ENCODE results near the gene CWC27.
"Not testable (repeated sequence)": the region's sequence is repeated elsewhere in the genome, so short reads cannot be mapped to it uniquely, and the experiment has no call there.

Gene CWC27

GRCh38 chr5:64930672-64931318 lies 162.1 kb downstream of the CWC27 start:
- DNase-seq, result no peak

GRCh38 chr5:64939422-64939771 lies 170.7 kb downstream of the CWC27 start:
- DNase-seq, result not testable (repeated sequence)

GRCh38 chr5:64939772-64940510 lies 171.2 kb downstream of the CWC27 start:
- DNase-seq, result no peak

GRCh38 chr5:64942460-64942859 lies 173.7 kb downstream of the CWC27 start:
- no peak for DNase-seq

GRCh38 chr5:64944868-64945267 lies 176.1 kb downstream of the CWC27 start:
- DNase-seq, result no peak

- DNase-seq, result no peak
Measured at GRCh38 chr5:64947031-64947430, 178.3 kb downstream of the CWC27 start.

GRCh38 chr5:64947801-64948200 lies 179.1 kb downstream of the CWC27 start:
- DNase-seq, result no peak

- DNase-seq, result no peak
Measured at GRCh38 chr5:64949331-64949730, 180.6 kb downstream of the CWC27 start.

DNA sequence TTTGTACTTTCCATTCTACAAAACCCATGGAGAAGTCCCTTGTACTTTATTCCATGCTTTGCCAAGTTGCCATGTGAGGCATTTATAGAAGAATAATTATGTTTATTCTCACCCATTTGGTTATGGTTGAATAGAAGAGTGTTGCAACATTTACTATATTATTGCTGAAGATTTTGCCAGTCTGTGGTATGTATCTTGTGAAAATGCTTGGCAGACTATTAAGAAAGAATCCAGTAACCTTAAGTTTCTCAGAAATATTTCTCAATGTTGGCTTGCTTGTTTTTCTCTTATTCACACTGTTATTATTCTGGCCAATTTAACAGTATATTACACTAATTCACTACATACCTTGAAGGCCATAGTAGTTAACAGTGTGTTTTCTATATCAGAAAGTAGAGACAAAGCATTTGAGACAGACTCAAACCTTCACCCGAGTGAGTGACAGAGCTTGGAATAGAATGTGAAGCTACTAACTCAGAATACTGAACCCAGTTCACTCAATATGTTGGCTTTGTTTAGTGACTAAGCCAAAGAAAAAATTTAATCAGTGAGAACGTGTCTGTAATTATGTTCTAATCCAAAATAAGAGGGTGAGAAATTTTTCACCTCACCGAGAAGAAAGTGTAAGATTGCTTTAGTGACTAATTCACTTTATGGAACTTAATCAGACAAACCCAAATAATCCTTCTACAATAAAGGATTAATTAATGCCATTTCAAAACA lies 184.4 kb downstream of the CWC27 start:
- DNase-seq, result no peak

GRCh38 chr5:64954518-64954917 lies 185.8 kb downstream of the CWC27 start:
- DNase-seq, result no peak

DNA sequence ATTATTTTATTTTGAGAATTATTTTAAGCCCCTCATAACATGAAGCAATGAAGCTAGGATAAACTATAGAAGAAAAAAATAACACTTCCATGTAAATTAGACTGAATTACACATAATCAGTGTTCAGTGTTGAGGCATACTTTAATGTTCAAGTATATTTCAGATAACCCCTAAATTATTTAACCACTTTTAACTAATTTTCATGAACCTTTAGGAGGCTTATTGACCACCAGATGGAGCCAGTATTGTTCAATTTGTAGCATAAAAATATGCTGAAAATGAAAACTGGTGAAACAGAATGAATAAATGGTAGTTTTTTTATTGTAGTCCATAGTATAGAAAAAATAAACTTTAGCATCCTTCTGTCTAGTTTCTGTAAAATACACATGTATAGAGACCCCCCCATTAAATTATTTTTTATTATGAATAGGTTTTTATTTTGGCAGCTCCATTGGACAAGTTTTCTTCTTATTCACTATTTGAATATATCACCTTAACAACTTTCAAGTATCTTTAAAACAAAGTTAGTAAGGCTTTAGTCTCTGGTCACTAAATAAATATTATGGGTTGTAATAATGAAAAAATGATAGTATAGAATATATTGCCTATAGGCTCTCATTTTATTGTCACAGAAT lies 190.1 kb downstream of the CWC27 start:
- peak; percentile 39 for DNase-seq

GRCh38 chr5:64963278-64963677 lies 194.5 kb downstream of the CWC27 start:
- no peak for DNase-seq

GRCh38 chr5:64968591-64969110 lies 199.9 kb downstream of the CWC27 start:
- DNase-seq, result no peak

- no peak for DNase-seq
Measured at GRCh38 chr5:64969578-64969977, 200.8 kb downstream of the CWC27 start.

GRCh38 chr5:64971513-64971912 lies 202.8 kb downstream of the CWC27 start:
- DNase-seq, result no peak

GRCh38 chr5:64971990-64972389 lies 203.3 kb downstream of the CWC27 start:
- no peak for DNase-seq

DNA sequence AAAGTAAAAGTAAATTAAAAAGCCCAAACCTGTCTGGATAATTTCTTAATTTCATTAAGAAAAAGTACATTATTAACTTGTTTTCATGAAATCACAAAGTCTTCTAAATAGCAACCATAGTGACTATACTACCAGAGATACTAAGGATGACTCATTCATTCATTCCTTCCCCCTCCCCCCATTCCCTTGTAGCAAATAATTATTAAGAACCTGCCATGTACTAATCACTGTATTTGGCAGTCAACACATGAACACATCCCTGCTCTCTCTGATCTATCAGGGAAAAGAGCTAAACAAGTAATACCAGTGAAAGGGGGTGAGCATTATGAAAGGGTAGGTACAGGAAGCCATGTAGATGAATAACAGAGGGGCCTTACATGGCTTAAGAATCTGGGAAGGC lies 203.9 kb downstream of the CWC27 start:
- no peak for DNase-seq

DNA sequence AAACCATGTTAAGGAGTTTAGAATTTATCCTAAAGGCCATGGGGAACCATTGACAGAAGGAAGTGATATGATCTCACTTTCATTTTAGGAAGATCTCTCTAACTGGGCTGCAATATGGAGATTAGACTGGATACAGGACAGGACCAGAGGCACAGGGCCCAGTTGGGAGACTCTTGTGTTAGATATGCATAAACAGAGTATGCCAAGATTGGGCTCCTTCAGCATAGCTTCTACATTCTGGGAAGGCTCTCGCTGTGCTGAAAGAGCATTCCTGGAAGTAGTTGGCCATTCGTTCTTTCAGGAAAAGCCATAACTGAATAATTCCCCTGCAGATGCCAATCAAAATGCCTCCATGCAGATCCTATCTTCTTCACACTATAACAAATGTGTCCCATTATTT lies 204.5 kb downstream of the CWC27 start:
- DNase-seq, result no peak

DNA sequence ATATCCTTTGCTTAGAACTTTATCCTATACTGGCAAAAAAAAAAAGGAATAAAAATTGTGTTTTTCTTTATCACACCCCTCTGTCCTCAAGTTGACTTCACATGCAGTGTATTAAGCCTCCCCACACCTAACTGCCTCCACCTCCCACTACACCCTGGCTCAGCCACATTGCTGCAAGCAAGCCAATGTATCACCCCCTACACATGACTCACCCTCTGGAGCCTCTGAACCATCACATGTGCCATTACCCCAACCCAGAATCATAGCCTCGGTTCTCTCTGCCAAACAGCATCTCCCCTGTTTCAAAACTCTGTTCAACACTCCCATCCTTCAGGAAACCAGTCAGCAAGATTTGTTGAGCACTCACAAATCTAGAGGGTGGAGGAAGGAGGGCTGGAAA lies 209.0 kb downstream of the CWC27 start:
- DNase-seq, result no peak

DNA sequence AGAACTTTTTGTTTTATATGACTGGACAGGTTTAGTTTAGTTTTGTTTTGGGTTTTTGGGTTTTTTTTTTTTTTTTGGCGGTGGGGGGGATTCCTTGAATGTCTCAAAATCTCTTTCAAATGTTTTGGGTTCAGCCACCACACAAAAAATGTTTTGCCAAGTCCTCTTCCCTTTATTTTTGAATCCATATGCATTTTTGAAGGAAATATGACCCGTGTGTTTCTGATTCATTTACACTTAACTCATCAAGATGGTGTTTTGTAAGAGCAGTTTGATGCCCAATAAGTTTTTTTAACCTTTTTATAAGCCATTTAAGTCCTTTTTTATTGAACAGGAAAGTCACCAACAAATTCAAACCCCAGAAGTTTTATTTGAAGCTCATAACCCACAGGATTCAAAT lies 209.8 kb downstream of the CWC27 start:
- DNase-seq, result no peak

DNA sequence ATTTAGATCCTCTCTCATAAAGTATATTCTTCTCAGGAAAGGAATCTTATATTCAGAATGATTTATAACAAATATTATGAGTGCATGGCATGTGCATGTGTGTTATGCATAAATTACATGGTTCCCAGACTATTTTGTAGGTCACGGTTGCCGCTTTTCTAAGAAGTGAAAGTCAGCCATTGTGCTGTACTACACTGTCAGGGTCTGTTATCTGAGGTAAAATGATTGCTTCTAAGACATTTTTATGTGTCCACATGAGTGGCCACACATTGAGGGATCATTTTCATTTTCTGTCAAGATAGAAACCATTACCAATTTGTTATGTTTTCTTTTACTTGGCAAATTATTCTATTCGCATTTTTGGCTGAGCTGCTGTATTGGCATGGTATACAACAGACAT lies 210.8 kb downstream of the CWC27 start:
- DNase-seq, result no peak

DNA sequence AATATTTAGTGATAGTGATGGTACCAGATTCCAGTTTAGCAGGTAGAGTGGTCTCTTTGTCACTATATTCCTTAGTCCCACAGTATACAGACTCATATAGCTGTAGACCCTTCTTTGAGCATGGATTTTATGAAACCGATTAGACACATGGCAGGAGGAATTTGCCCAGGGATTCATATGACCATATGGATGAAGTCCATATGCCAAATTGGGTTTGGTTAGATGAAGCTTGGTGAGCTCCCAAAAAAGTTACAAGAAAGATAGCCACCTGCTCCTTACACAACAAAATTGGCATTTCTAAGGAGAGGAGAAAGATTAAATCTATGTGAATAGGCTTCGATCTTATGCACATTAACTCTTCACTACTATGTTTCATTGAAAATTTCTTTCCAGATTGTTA lies 211.4 kb downstream of the CWC27 start:
- DNase-seq, result no peak

- DNase-seq, result no peak
Measured at GRCh38 chr5:64987768-64988167, 219.0 kb downstream of the CWC27 start.

DNA sequence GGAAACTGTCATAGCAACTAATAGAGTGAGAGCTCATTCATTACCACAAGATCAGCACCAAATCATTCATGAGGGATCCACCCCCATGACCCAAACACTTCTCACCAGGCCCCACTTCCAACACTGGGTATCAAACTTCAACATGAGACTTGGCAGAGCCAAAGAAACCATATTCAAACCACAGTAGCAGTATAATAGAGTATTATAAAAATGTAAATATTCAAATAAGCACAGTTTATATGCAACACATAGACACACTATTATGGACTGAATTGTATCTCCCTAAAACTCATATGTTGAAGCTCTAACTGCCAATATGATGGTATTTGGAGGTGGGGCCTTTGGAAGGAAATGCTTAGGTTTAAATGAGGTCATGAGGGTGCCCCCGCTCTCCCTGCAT lies 240.5 kb downstream of the CWC27 start:
- DNase-seq, result no peak
